GM21423 (cell line): ENCODE measurements around the gene KCNMA1.

ENCODE experiments used
- ATAC-seq: cut with Tn5 transposase; IDR thresholded peaks from one replicate; pipeline ENCODE4 v1.9.1; 2021; ENCODE audit warnings: mild to moderate bottlenecking, moderate library complexity; ENCODE audit not compliant: unreplicated experiment

KCNMA1 gene

DNA sequence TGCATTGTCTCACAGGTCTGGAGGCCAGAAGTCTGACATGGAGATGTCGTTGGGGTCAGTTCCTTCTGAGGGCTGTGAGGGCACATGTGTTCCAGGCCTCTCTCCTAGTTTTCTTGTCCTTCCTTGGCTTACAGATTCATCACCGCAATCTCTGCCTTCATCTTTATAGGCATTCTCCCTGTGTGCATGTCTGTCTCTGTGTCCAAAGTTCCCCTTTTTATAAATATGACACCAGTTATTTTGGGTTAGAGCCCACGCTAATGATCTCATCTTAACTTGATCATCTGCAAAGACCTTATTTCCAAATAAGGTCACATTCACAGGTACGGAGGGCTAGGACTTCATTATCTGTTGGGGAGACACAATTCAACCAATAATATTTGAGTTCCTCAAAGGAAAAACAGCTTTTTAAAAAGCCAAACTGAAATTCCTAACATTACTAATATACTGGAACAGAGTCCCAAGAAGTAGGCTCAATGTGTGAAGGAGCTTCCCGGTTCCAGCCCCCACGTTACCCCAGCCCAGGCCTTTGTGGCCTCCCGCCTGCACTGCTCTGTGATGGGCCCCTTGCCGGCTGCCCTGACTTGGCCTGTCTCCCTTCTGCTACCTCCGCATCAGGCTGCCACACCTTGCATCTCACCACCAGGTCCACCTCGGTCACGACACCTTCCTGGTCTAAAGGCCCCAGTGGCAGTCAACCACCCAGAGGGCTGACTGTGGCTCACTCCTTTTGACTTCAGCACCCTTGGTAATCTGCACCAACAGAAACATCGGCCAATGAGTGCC, 142.7 kb downstream of the KCNMA1 start:
- ATAC-seq: no peak

DNA sequence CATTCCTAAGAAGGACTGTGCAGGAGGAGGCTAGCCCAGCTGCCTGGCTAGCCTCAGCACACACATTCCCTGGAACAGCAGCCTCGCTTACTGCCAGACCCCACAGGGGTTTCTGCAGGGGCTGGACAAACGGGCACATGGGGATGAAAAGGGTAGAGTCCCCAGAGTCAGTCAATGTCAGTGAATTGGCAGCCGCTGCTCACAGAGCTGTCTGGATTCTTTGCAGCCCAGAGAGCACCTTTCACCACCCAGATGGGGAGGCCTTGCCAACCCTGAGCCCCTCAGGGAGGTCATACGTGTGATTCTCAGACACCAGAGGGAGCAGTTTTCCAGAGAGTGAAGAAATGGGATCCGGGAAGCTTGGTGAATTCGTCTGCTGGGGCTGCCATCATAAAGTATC, 143.3 kb downstream of the KCNMA1 start:
- ATAC-seq: no peak

DNA sequence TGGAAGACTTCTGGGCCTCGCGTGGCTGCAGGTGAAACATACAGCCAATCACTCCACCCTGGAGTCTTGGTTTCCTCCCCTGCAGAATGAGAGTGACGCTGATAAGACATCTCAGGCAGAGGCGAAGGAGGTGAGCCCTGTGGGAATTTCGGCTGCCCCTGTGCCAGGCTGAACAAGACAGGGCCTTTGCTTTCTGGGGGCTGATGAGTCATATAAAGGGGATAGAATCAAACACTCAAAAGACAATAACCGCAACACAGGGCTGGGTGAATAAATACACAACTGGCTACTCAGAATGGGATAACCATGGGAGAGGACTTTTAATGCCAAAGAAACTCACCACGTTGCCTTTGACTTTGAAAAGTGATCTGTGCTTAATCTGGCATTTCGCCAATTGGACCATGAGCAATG, 143.8 kb downstream of the KCNMA1 start:
- ATAC-seq: no peak

DNA sequence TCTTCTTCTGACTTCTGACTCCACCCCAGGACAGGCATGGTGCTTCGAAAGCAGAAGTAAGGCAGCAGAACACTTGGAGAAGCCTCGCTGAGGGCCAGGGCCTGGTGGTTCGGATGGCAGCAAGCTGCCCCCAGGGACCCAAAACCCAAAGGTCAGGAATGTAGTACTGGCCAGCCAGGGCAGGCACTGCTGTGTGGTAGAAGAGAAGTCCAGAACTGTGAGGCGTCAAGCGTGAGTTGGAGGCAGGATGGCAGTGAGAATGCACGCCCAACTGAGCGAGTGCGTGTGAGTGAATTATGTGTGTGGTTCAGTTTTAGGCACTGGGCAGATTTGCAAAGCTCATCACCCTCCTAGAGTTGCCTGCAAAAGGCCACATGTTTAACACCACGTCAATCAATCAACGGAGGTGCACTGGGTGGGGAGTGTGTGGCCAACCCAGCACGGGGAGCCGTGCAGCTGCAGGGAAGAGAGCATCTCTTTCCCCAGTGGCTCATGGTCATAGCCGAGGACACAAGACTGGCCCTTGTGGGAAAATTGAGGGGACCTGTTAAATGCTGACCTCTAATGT, 144.3 kb downstream of the KCNMA1 start:
- no peak for ATAC-seq

DNA sequence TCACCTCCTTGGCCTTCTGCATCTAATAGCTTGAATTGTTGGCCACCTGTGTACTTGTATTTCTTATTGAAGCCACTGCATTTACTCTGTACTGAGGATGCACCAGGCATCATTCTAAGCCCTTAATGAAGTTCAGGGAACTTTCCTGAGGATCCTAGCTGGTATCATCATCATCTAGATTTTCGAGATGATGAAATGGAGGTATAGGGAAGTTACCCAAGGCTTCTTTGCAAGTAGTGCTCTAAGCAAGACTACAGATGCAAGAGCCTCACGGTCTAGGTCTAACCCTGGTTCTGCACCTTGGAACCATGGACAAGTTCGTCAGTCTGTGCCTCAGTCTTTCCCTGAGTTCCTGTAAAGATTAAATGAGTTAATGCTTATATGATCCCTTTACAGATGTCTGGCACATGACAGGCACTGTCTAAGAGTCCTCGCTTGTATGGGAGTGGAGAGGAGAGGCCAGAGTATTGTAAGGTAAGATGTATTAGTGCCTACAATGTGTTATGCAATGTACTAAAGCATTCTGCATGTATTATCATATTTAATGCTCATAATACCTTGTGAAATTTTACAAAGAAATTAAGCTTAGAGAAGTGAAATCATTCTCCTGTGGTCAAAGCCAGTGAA, 145.1 kb downstream of the KCNMA1 start:
- ATAC-seq: no peak

DNA sequence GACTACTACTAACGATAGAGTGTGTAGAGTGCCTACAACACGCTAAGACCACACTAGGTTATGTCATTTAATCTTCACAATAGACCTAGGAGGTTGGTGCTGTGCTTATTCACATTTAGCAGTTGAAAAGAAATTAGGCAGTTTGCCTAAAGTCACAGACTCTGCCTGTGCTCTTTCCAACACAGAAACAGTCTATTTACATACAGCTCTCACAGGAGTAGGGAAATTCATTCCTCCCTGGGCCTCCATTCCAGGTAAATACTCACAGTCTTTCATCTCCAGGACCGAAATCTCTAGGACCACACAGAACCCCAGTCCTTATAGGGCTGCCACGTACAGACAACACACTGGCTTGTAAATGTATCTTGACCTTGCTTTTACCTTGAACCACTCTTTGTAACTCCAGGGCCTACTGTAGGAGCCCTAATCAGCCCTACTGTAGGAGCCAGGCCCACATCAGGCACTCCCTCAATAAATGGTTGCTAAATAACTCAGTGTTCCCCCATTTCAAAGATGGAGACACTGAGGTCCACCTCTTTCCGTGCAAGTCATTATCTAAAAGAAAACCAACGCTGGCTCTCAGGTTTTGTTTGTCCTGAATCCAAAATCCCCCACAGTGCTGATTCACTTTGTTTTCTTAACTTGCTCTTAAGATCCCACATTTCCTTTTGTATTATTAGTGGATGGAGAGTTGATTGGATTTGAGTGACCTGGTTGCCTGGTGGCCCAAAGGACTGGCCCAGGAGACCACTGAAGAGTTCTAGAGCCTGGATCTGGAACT, 146.9 kb downstream of the KCNMA1 start:
- no peak for ATAC-seq

DNA sequence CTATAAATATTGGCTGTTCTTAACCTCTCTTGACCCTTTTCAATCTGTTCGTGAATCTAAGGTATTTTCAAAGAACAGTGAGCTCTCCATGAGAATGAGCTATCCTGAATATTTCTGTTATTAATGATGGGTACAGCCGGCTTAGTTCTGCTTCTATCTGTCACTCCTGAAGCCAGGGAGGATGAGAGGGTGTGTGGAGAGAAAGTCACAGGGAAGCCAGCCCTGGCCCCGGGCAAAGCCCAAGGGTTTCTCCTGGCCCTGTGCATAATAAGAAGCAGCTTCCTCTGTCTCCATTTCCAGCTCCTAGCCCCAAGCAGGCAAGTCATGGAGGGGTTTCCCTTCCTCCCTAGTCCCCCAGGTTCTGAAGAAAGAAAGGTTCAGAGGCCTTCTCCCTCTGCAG, 151.1 kb downstream of the KCNMA1 start:
- ATAC-seq: no peak

DNA sequence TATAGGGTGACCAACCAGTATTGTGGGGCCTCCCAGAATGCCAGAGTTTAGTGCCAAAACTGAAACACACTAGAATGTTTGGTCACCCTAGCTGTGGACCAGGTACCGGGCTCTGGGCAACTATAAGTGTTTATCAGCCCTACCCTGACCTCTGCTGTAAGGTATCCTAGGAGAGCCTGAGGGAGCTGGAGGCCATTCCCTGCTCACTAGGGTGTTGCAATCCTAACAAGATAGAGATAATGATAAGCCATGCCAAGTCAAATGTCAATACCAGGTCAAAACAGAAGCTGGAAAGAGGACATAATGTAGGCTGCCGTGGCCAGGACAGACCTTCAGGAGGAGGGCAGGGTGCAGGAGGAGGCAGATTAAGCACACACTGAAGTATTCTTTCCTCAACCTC, 151.8 kb downstream of the KCNMA1 start:
- ATAC-seq: no peak

DNA sequence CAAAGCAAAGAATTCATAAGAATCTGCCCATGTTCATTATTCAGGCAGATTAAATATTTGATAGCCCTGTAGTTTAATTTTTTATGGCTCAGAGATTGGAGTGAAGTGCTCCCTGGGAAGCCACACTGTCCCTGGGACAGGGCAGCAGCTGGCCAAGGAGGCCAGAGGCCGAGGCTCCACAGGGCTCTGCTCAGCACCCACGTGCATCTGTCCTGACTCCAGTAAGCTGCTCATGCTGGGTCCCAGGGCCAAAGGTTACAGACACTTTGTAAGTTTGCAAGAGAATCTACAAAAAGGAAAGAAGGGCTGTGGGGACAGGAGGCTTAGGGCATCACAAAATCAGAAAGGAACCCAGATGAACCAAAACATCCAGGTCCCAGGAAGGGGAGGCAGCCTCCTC, 155.5 kb downstream of the KCNMA1 start:
- ATAC-seq: no peak

DNA sequence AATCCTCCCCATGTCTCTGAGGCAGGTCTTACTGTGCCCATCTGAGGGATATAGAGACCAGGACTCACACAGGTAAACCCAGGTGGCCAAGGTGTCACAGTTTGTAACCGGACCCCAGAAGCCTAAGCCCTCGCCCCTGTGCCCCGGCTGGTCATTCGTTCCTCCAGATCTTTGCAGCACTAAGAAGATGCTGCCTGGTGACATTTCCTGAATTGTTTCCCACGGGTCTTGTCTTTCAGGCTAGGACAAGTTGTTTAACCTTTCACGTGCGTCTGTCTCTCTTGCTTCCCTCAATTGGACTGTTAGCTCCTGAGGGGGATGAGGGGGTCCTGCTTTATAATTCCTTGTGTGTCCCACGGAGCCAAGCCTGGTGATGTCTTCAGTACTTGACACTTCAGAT, 158.0 kb downstream of the KCNMA1 start:
- ATAC-seq: no peak

DNA sequence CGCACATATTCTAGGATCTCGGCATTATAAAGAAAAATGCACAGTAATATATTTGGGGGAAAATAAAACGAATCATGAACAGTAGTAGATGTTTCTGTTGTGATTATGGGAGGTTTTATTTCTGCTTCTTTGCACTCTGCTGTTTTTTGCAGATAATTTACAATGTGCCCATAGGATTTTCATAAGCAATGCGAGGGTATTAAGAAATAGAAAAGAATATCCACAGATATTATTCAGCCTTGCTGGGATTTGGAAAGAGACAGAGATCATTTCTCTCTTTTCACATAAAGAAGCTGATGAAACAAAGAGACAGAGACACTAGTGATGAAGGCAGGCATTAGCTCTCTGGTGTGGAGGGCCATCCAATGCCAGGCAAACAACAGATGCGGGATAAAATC, 158.6 kb downstream of the KCNMA1 start:
- ATAC-seq: no peak

DNA sequence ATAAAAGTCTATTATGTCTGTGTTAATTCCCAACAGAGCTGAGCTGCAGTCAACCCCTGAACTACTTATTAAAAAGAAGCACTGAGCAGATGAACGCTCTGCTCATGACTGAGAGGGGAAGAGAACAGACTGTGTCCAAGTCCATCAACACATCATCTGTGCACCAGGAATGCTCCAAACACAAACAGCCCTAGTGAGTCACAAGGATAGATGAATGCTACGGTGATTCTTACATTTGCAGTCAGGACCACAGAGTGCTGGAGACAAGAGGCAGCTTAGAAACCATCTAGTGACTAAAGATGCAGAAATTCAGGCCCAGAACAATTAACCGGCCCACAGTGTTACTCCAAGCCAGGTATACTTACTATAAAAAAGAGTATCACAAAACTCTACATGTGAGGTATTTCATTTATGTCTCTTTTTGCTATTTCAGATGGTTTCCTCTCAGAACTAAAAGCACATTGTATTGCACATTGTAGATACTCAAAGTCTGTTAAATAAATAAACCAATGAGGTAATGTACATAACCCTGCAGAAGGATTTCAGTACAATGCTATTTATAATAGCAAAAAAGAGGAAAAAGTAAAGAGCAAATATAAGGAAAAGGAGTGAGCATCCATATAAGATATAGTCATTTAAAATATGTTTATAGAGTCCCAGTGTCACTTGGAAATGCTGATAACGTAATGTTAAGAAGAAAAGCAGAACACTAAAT, 159.2 kb downstream of the KCNMA1 start:
- no peak for ATAC-seq

DNA sequence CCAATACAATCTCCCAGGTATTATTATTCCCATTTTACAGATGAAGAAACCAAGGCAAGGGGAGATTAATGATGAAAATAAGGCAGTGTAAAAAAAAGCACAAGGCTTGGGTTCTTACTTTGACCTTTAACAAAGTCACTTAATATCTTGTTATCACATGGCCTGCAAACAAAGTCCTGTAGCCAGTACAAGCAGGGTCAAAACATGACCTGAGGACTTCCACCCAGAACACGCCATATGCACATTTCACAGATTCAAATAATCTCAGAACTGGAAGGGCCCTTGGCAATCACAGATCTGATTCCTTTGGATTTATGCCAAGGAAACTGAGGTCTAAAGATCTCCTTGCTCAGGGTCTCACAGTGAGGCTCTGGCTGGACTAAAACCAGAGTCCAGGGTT, 162.1 kb downstream of the KCNMA1 start:
- ATAC-seq: no peak

DNA sequence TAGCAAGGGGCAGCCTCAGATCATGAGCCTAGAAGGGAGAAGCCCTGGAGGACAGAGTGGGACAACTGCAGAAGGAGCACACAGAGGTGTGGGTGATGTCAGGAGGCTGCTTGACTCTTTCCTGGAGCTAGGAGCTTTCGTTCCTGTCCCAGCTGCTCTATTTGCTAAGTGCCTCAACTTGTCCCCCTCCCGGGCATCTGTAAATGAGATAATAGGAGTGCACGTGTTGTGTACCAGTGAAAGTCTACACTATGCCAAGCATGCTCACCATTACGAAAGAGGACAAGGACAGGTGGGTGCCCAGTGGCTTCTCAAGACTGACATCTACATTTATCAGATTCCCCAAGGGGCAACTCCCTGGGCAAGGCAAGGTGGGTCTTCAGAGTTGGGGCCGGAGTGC, 162.7 kb downstream of the KCNMA1 start:
- no peak for ATAC-seq

DNA sequence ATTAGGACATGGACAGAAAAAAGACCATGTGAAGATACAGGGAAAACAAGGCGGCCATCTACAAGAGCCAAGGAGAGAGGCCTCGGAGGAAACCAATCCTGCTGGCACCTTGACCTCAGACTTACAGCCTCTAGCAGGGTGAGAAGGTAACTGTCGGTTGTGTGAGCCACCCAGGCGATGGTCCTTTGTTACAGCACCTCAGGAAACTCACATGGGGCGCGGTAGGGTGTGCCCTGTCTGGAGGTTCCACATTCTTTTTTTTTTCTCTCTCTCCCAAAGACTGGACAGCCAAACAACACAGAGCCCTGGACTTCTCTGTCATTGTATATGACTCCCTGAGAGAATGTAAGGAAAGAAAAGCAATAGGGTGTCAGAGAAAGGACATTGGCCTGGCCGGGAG, 163.2 kb downstream of the KCNMA1 start:
- no peak for ATAC-seq

DNA sequence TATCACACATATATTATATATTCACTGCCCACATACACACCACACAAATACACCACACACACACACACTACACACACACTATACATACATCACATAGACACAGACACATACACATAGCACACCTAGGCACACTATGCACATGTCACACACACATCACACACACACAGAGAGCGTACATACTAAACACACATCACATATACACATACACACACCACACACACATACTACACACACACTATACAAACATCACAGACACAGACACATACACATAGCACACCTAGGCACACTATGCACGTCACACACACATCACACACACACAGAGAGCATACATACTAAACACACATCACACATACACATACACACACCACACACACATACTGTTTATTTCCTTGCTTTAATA, 165.5 kb downstream of the KCNMA1 start:
- no peak for ATAC-seq

DNA sequence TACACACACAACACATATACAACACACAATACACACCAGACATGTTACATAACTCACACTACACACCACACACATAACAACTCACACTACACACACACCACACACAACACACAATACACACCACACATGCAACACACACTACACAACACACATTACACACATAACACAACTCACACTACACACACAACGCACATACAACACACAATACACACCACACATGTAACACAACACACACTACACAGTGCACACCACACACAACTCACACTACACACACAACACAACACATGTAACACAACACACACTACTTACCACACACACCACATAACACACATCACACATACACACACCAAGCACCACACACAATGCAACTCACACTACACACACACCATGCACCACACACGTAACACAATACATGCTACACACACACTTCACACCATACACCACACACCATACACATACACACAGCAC, 166.5 kb downstream of the KCNMA1 start:
- ATAC-seq: no peak

DNA sequence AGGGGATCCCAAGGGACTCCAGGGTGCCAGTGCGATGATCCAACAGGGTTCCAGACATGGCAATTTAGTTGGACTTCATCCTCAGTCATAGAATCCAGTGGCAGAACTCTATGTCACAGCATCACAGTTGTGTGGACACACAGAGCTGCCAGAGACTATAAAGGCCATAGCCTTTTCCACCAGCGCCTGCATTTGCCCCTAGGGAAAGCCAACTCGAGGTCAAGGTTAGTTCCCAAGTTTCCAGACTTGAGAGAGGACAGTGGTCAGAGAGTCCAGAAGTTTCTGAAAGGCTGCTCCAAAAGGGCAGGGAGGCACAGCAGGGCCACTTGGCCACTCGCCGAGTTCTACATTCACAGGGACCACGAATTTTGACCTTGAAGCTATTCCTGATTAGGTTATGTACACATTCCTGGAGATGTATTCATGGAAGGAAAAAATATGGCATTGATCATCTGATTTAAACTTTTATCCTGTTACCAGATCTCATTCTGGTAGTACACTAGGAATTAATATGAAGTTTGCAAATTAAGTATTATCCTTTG, 170.1 kb downstream of the KCNMA1 start:
- ATAC-seq: no peak

DNA sequence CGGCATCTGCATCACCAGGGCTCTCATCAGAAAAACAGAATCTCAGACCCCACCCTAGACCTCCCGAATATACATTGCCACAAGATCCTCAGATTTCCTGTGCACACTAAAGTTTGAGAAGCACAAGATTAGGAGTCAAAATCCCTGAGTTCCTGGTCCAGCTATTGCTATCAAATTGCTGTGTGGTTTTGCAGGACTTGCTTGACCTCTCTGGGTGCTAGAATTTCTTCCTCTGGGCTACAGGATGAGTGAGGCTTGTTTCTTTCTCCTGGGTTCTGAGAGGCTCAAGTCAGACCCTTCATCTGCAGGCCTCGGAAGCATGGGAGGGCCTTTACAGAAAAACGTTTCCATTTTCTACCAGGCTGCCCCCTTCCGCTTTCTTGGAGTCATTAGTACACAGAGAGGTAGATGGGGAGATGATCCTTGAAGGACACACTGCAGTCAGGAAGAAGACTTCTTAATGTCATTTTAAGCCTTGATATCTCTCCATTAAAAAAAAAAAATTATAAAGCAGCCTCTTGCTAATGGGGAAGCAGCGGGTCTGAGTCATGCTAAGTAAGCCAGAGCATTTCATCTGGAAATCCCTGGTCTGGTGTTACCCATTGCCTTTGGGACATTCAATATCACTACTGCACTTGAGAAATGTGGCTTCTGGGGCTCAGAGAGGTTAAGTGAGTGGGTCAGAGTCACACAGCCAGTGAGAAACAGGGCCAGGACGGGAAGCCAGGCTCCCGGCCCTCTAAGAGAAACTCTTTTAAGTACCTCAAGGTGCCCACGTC, 173.5 kb downstream of the KCNMA1 start:
- ATAC-seq: no peak

DNA sequence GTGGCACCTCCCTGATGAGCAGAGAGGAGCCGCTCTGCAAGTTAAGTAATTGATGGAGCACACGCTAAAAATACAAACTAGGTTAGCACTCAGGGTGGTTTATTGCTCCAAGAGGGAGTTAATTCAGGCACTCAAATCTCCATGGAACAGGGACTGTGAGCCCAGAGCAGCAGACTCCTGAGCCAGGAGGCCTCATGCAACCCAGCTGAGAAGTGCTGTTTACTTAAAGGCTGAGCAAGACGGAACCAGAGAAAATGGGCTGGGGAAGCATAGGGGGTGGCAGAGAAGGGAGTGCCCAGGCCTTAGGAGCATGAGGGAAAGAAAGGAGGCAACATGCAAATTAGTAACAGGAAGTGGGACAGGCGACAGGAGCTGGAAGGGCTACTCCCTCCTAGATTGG, 174.1 kb downstream of the KCNMA1 start:
- ATAC-seq: no peak
